GM21390 (cell line): ENCODE data around the gene PNKP.

Experiments used
- ATAC-seq: cut with Tn5 transposase; IDR thresholded peaks from one replicate; pipeline ENCODE4 v1.9.1; 2021; ENCODE audit not compliant: unreplicated experiment

Gene PNKP

GRCh38 chr19:49866933-49867782 is at the start of gene PNKP:
TSS of gene PNKP (minus strand) at chr19:49867576. CDS start at chr19:49867204, 372 bp downstream.
- peak; percentile 38 for ATAC-seq

- no peak for ATAC-seq
Observed at GRCh38 chr19:49915271-49915670, 47.9 kb upstream of the PNKP start.

GRCh38 chr19:49913720-49914119 is 46.3 kb upstream of the PNKP start:
- ATAC-seq = no peak

GRCh38 chr19:49912965-49913685 is 45.7 kb upstream of the PNKP start:
- no peak for ATAC-seq

GRCh38 chr19:49911381-49912145 is 44.2 kb upstream of the PNKP start:
- no peak for ATAC-seq

- no peak for ATAC-seq
Observed at GRCh38 chr19:49910179-49910578, 42.8 kb upstream of the PNKP start.

- ATAC-seq = no peak
Observed at GRCh38 chr19:49908480-49909420, 41.4 kb upstream of the PNKP start.

- ATAC-seq = no peak
Observed at GRCh38 chr19:49907745-49908446, 40.5 kb upstream of the PNKP start.

GRCh38 chr19:49906879-49907564 is 39.6 kb upstream of the PNKP start:
- ATAC-seq = no peak

- ATAC-seq = no peak
Observed at GRCh38 chr19:49904136-49904535, 36.8 kb upstream of the PNKP start.

- ATAC-seq = no peak
Observed at GRCh38 chr19:49896863-49897621, 29.7 kb upstream of the PNKP start, which contains the start of gene IL4I1. TSS of gene IL4I1 (minus strand) at chr19:49896887. CDS start at chr19:49896160, 727 bp downstream.

- no peak for ATAC-seq
Observed at GRCh38 chr19:49895566-49896297, 28.4 kb upstream of the PNKP start.

GRCh38 chr19:49894879-49895565 is 27.6 kb upstream of the PNKP start:
- ATAC-seq = no peak

- ATAC-seq = no peak
Observed at GRCh38 chr19:49894011-49894664, 26.8 kb upstream of the PNKP start.

GRCh38 chr19:49892716-49893115 is 25.3 kb upstream of the PNKP start:
- ATAC-seq = no peak

GRCh38 chr19:49891393-49891792 is 24.0 kb upstream of the PNKP start:
- ATAC-seq = no peak
